ENCODE results near the gene PREP. TPM values are rescaled to one million over a fixed set of nuclear protein-coding genes. Genes with fewer than 3 reads are reported as not detected.

Gene PREP
- total RNA-seq, 1 donor from 2014 or later = 39.6 TPM

- Mint-ChIP-seq H3K36me3 (ENCODE audit: low read depth, unreplicated experiment) (no peaks in the 10 kb centered on the region), H3K27ac (ENCODE audit: unreplicated experiment) (no peak overlapping the region)
Observed at GRCh38 chr6:105443941-105444340, 41.1 kb upstream of the PREP start.

GRCh38 chr6:105442369-105442768 is 39.5 kb upstream of the PREP start:
- Mint-ChIP-seq H3K9me3 (ENCODE audit: unreplicated experiment) (no peaks in the 10 kb centered on the region), H3K4me3 (ENCODE audit: unreplicated experiment) (no peak overlapping the region), H3K27me3 (ENCODE audit: unreplicated experiment) (no peaks in the 10 kb centered on the region), H3K4me1 (ENCODE audit: unreplicated experiment) (peaks cover 7% of the 10 kb centered on the region), H3K36me3 (ENCODE audit: low read depth, unreplicated experiment) (no peaks in the 10 kb centered on the region), H3K27ac (ENCODE audit: unreplicated experiment) (no peak overlapping the region)
- TF ChIP-seq, protein P1, sequence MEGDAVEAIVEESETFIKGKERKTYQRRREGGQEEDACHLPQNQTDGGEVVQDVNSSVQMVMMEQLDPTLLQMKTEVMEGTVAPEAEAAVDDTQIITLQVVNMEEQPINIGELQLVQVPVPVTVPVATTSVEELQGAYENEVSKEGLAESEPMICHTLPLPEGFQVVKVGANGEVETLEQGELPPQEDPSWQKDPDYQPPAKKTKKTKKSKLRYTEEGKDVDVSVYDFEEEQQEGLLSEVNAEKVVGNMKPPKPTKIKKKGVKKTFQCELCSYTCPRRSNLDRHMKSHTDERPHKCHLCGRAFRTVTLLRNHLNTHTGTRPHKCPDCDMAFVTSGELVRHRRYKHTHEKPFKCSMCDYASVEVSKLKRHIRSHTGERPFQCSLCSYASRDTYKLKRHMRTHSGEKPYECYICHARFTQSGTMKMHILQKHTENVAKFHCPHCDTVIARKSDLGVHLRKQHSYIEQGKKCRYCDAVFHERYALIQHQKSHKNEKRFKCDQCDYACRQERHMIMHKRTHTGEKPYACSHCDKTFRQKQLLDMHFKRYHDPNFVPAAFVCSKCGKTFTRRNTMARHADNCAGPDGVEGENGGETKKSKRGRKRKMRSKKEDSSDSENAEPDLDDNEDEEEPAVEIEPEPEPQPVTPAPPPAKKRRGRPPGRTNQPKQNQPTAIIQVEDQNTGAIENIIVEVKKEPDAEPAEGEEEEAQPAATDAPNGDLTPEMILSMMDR (IDR thresholded peaks at IDR 0.05; ENCODE audit: unreplicated experiment) = no peak
- no peak for DNase-seq (ENCODE audit: low spot score)

More at GRCh38 chr6:105443941-105444340, 41.1 kb upstream of the PREP start:
- Mint-ChIP-seq H3K4me3 (ENCODE audit: unreplicated experiment) (no peak overlapping the region), H3K9me3 (ENCODE audit: unreplicated experiment) (no peaks in the 10 kb centered on the region), H3K4me1 (ENCODE audit: unreplicated experiment) (peaks cover 7% of the 10 kb centered on the region), H3K27me3 (ENCODE audit: unreplicated experiment) (no peaks in the 10 kb centered on the region)
- TF ChIP-seq, protein P1 (IDR thresholded peaks at IDR 0.05; ENCODE audit: unreplicated experiment) = no peak
- DNase-seq (ENCODE audit: low spot score) = no peak

GRCh38 chr6:105437236-105437635 is 34.4 kb upstream of the PREP start:
- TF ChIP-seq, protein P1 (IDR thresholded peaks at IDR 0.05; ENCODE audit: unreplicated experiment) = no peak
- no peaks in the 10 kb centered on the region for H3K9me3 Mint-ChIP-seq (ENCODE audit: unreplicated experiment)
- H3K4me3 Mint-ChIP-seq (ENCODE audit: unreplicated experiment) = no peak overlapping the region
- no peaks in the 10 kb centered on the region for H3K4me1 Mint-ChIP-seq (ENCODE audit: unreplicated experiment)
- no peak for DNase-seq (ENCODE audit: low spot score)
- no peaks in the 10 kb centered on the region for H3K27me3 Mint-ChIP-seq (ENCODE audit: unreplicated experiment)
- H3K36me3 Mint-ChIP-seq (ENCODE audit: low read depth, unreplicated experiment) = no peaks in the 10 kb centered on the region
- no peak overlapping the region for H3K27ac Mint-ChIP-seq (ENCODE audit: unreplicated experiment)

DNA sequence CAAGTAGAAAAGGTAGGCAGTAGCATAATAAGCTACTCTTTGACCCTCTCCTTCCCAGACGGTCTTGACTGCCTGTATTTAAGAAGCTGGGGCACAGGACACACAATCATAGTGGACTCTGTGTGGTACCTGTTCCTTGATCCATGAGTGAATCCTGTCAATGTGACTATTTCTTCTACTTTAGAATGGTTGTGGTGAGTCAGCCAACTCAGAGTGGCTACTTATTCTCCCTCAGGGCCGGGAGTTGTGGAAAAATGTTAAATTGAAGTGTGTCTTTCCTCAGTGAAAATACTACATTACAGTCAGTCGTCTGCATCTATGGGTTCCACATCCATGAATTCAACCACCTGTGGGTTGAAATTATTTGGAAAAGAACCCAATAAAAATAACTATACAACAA is 30.8 kb upstream of the PREP start:
- H3K4me3 Mint-ChIP-seq (ENCODE audit: unreplicated experiment) = no peak overlapping the region
- no peaks in the 10 kb centered on the region for H3K36me3 Mint-ChIP-seq (ENCODE audit: low read depth, unreplicated experiment)
- peaks cover 3% of the 10 kb centered on the region for H3K4me1 Mint-ChIP-seq (ENCODE audit: unreplicated experiment)
- no peak overlapping the region for H3K27ac Mint-ChIP-seq (ENCODE audit: unreplicated experiment)
- no peak for DNase-seq (ENCODE audit: low spot score)
- H3K9me3 Mint-ChIP-seq (ENCODE audit: unreplicated experiment) = no peaks in the 10 kb centered on the region
- TF ChIP-seq, protein P1 (IDR thresholded peaks at IDR 0.05; ENCODE audit: unreplicated experiment) = no peak
- H3K27me3 Mint-ChIP-seq (ENCODE audit: unreplicated experiment) = no peaks in the 10 kb centered on the region

DNA sequence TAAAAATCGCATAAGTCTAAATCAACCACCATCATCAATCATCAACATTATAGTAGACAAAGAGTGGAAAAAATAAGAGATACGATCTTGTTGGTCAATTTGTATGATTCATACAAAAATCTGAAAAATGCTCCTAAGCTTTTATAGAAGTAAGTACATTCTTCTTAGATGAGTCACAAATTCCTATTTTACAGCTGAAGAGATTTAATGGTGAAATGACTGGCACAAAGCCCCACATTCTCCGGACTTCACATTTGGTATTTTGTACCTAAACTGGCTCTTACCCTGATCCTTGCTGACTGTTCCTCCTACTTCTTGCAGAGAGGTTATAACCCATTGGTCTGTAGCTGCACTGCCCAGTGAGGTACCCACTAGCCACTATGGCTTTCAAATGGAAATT is 29.9 kb upstream of the PREP start:
- Mint-ChIP-seq H3K27me3 (ENCODE audit: unreplicated experiment) (no peaks in the 10 kb centered on the region), H3K36me3 (ENCODE audit: low read depth, unreplicated experiment) (no peaks in the 10 kb centered on the region), H3K9me3 (ENCODE audit: unreplicated experiment) (no peaks in the 10 kb centered on the region), H3K4me3 (ENCODE audit: unreplicated experiment) (no peak overlapping the region), H3K27ac (ENCODE audit: unreplicated experiment) (no peak overlapping the region), H3K4me1 (ENCODE audit: unreplicated experiment) (peaks cover 12% of the 10 kb centered on the region)
- TF ChIP-seq, protein P1 (IDR thresholded peaks at IDR 0.05; ENCODE audit: unreplicated experiment) = no peak
- DNase-seq (ENCODE audit: low spot score) = no peak
